HG02870 (cell line): ENCODE data around the gene ATP5F1A.

Source experiments
- ATAC-seq: cut with Tn5 transposase; IDR thresholded peaks from one replicate; pipeline ENCODE4 v1.9.1; 2021; ENCODE audit warnings: mild to moderate bottlenecking, moderate library complexity; ENCODE audit not compliant: unreplicated experiment

ATP5F1A gene

GRCh38 chr18:46073474-46074331, 24.4 kb downstream of the ATP5F1A start:
- no peak for ATAC-seq

GRCh38 chr18:46072959-46073358, 25.1 kb downstream of the ATP5F1A start:
- ATAC-seq = no peak

- no peak for ATAC-seq
These were observed 25.7 kb downstream of the ATP5F1A start for GRCh38 chr18:46072376-46072867.

- ATAC-seq = peak; percentile 50
These were observed 26.3 kb downstream of the ATP5F1A start, which contains the start of gene PSTPIP2 for GRCh38 chr18:46071653-46072375. TSS of gene PSTPIP2 (minus strand) at chr18:46072260. CDS start at chr18:46072188, 72 bp downstream.

GRCh38 chr18:46070815-46071652, 27.1 kb downstream of the ATP5F1A start:
- peak; percentile 27 for ATAC-seq

- no peak for ATAC-seq
These were observed 27.9 kb downstream of the ATP5F1A start for GRCh38 chr18:46070232-46070631.

GRCh38 chr18:46069524-46069923, 28.6 kb downstream of the ATP5F1A start:
- ATAC-seq = no peak

GRCh38 chr18:46068763-46069162, 29.3 kb downstream of the ATP5F1A start:
- ATAC-seq = no peak

- ATAC-seq = no peak
These were observed 30.6 kb downstream of the ATP5F1A start for GRCh38 chr18:46067438-46068007.

GRCh38 chr18:46062781-46063180, 35.3 kb downstream of the ATP5F1A start:
- ATAC-seq = no peak

GRCh38 chr18:46061796-46062195, 36.3 kb downstream of the ATP5F1A start:
- no peak for ATAC-seq

GRCh38 chr18:46061387-46061786, 36.7 kb downstream of the ATP5F1A start:
- no peak for ATAC-seq

GRCh38 chr18:46060359-46060841, 37.7 kb downstream of the ATP5F1A start:
- no peak for ATAC-seq

GRCh38 chr18:46055838-46056230, 42.3 kb downstream of the ATP5F1A start:
- peak; percentile 53 for ATAC-seq

- no peak for ATAC-seq
These were observed 42.9 kb downstream of the ATP5F1A start for GRCh38 chr18:46054956-46055837.

- ATAC-seq = no peak
These were observed 44.6 kb downstream of the ATP5F1A start for GRCh38 chr18:46053368-46054095.

GRCh38 chr18:46051731-46052461, 46.2 kb downstream of the ATP5F1A start:
- no peak for ATAC-seq

GRCh38 chr18:46050268-46050667, 47.8 kb downstream of the ATP5F1A start:
- no peak for ATAC-seq
